H1 (cell line): ENCODE results near the gene PRUNE1. TPM values are rescaled to one million over a fixed set of nuclear protein-coding genes. Genes with fewer than 3 reads are reported as not detected.

Source experiments
- GABPA ChIP-seq: IDR thresholded peaks from 2 replicates; pipeline ENCODE4 v1.6.1; 2011; ENCODE audit warnings: mild to moderate bottlenecking, low read length, moderate library complexity, borderline replicate concordance; ENCODE audit not compliant: insufficient read depth
- SRF ChIP-seq: IDR thresholded peaks from 2 replicates; pipeline ENCODE4 v1.6.1; 2011; ENCODE audit warnings: mild to moderate bottlenecking, low read depth, low read length, moderate library complexity
- TAF1 ChIP-seq: IDR thresholded peaks from 2 replicates; pipeline ENCODE4 v1.6.1; 2011; ENCODE audit warnings: mild to moderate bottlenecking, low read depth, low read length
- ZNF274 ChIP-seq: IDR thresholded peaks from 2 replicates; pipeline ENCODE4 v1.7.0; 2012; ENCODE audit warnings: low read length, borderline replicate concordance; ENCODE audit errors: extremely low read depth
- polyA plus RNA-seq, 7 experiments: library from polyadenylated mRNA; depleted of rRNA in 3 of 7; stranded (reverse) in 5 of 7; unstranded in 2 of 7; fragments of >200 nt in 5 of 7; fragments of 200-250 nt in 2 of 7; gene quantifications; 1 replicate in 5 of 7; 2 replicates in 1 of 7; 4 replicates in 1 of 7; pipeline versions ENCODE4 v1.2.1 to v1.2.3, GENCODE V29; 2011 to 2013; ENCODE audit warnings: missing spikeins in 2 of 7, mixed read lengths in 2 of 7
- total RNA-seq: library from RNA; stranded (reverse); fragmentation: NEBNext Ultra II Directional; extraction: Animal tissue kit (Norgen Biotek cat#: 25700); gene quantifications from 2 replicates; pipeline ENCODE4 v1.2.1, GENCODE V29; 2021
- TF ChIP-seq, protein P1 (sequence below), 3 experiments: IDR thresholded peaks; 1 replicate in 2 of 3; 2 replicates in 1 of 3; pipeline versions ENCODE4 v1.5.1 to v1.6.1; 2011; ENCODE audit warnings: low read length in 3 of 3, mild to moderate bottlenecking in 3 of 3, inconsistent platforms in 2 of 3, low read depth in 1 of 3, moderate library complexity in 1 of 3; ENCODE audit not compliant: insufficient read depth in 1 of 3; ENCODE audit errors: control extremely low read depth in 1 of 3

PRUNE1 gene
- total and polyA plus RNA-seq, 2 of the 8 experiments (the other 6 are each of a cell fraction or from before 2014, with no cell fraction given): 32.8 to 54.2 TPM

GRCh38 chr1:151047925-151048644 lies 39.8 kb downstream of the PRUNE1 start (continued):
- TF ChIP-seq, protein P1, sequence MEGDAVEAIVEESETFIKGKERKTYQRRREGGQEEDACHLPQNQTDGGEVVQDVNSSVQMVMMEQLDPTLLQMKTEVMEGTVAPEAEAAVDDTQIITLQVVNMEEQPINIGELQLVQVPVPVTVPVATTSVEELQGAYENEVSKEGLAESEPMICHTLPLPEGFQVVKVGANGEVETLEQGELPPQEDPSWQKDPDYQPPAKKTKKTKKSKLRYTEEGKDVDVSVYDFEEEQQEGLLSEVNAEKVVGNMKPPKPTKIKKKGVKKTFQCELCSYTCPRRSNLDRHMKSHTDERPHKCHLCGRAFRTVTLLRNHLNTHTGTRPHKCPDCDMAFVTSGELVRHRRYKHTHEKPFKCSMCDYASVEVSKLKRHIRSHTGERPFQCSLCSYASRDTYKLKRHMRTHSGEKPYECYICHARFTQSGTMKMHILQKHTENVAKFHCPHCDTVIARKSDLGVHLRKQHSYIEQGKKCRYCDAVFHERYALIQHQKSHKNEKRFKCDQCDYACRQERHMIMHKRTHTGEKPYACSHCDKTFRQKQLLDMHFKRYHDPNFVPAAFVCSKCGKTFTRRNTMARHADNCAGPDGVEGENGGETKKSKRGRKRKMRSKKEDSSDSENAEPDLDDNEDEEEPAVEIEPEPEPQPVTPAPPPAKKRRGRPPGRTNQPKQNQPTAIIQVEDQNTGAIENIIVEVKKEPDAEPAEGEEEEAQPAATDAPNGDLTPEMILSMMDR (IDR thresholded peaks at IDR 0.05; ENCODE audit: control extremely low read depth in 1 of 3, insufficient read depth in 1 of 3, low read depth in 1 of 3, low read length in 3 of 3): peak; percentile 73 to 84 (median 82)
- TF ChIP-seq SRF: no peak
- TF ChIP-seq ZNF274: no peak
- TF ChIP-seq TAF1: peak; percentile 43
- TF ChIP-seq GABPA: no peak
